GM19239 (cell line): ENCODE measurements around the gene ZFYVE9.
"Not testable (repeated sequence)": the region's sequence is repeated elsewhere in the genome, so short reads cannot be mapped to it uniquely, and the experiment has no call there.

ENCODE experiments used
- DNase-seq: peaks from one replicate; pipeline ENCODE4 v3.0.0; 2011; ENCODE audit warnings: low spot score; ENCODE audit not compliant: insufficient read length
- FAIRE-seq: peaks from 2 replicates; lab custom pipeline; 2011; peaks lifted over from hg19 to GRCh38; lab: Jason Lieb, UNC

The ZFYVE9 gene

GRCh38 chr1:52189898-52190480 is 48.1 kb downstream of the ZFYVE9 start:
- no peak for FAIRE-seq

GRCh38 chr1:52190500-52191252 is 48.8 kb downstream of the ZFYVE9 start:
- no peak for DNase-seq
- no peak for FAIRE-seq

More at GRCh38 chr1:52189898-52190480, 48.1 kb downstream of the ZFYVE9 start:
- DNase-seq, result no peak

- DNase-seq (no peak), FAIRE-seq (no peak)
Observed at GRCh38 chr1:52191395-52191965, 49.6 kb downstream of the ZFYVE9 start.

GRCh38 chr1:52192024-52192423 is 50.1 kb downstream of the ZFYVE9 start:
- DNase-seq (no peak), FAIRE-seq (no peak)

- no peak for DNase-seq
- FAIRE-seq, result no peak
Observed at GRCh38 chr1:52192436-52192835, 50.5 kb downstream of the ZFYVE9 start.

- no peak for DNase-seq
- FAIRE-seq, result no peak
Observed at GRCh38 chr1:52193985-52194384, 52.1 kb downstream of the ZFYVE9 start.

GRCh38 chr1:52195161-52195560 is 53.3 kb downstream of the ZFYVE9 start:
- FAIRE-seq, result no peak
- DNase-seq, result no peak

GRCh38 chr1:52203935-52204625 is 62.2 kb downstream of the ZFYVE9 start:
- DNase-seq (no peak), FAIRE-seq (no peak)

GRCh38 chr1:52204696-52205095 is 62.8 kb downstream of the ZFYVE9 start:
- FAIRE-seq (no peak), DNase-seq (no peak)

- DNase-seq, FAIRE-seq: not testable (repeated sequence)
Observed at GRCh38 chr1:52206686-52207085, 64.8 kb downstream of the ZFYVE9 start.

GRCh38 chr1:52209429-52209828 is 67.5 kb downstream of the ZFYVE9 start:
- FAIRE-seq (no peak), DNase-seq (no peak)

- no peak for FAIRE-seq
- no peak for DNase-seq
Observed at GRCh38 chr1:52210044-52210443, 68.2 kb downstream of the ZFYVE9 start.

- FAIRE-seq, result no peak
- no peak for DNase-seq
Observed at GRCh38 chr1:52216907-52217458, 75.1 kb downstream of the ZFYVE9 start.

- FAIRE-seq (no peak), DNase-seq (no peak)
Observed at GRCh38 chr1:52225174-52225573, 83.3 kb downstream of the ZFYVE9 start.

- no peak for FAIRE-seq
- DNase-seq, result no peak
Observed at GRCh38 chr1:52229494-52229893, 87.6 kb downstream of the ZFYVE9 start.

- FAIRE-seq (no peak), DNase-seq (no peak)
Observed at GRCh38 chr1:52233463-52233862, 91.6 kb downstream of the ZFYVE9 start.

GRCh38 chr1:52234014-52234413 is 92.1 kb downstream of the ZFYVE9 start:
- FAIRE-seq, result no peak
- no peak for DNase-seq

GRCh38 chr1:52234708-52235107 is 92.8 kb downstream of the ZFYVE9 start:
- FAIRE-seq, result no peak

GRCh38 chr1:52235646-52236045 is 93.8 kb downstream of the ZFYVE9 start:
- DNase-seq, result no peak
- no peak for FAIRE-seq

More at GRCh38 chr1:52234708-52235107, 92.8 kb downstream of the ZFYVE9 start:
- no peak for DNase-seq

- no peak for FAIRE-seq
- no peak for DNase-seq
Observed at GRCh38 chr1:52237430-52237829, 95.5 kb downstream of the ZFYVE9 start.

GRCh38 chr1:52238474-52238873 is 96.6 kb downstream of the ZFYVE9 start:
- no peak for FAIRE-seq
- DNase-seq, result no peak
